Measurements from ENCODE around the gene RBM17. TPM values are rescaled to one million over a fixed set of nuclear protein-coding genes. Genes with fewer than 3 reads are reported as not detected.

RBM17 gene
- total and polyA plus RNA-seq, 2 of the 13 experiments (the other 11 are each of a cell fraction or from before 2014, with no cell fraction given), result 30.7 to 77.5 TPM

GRCh38 chr10:6123532-6123931, 34.7 kb downstream of the RBM17 start:
- ChIA-PET CTCF (ENCODE audit: low intra/inter-chr PET ratio, low total read pairs) (no interaction called here), POLR2A (no interaction called here)
- BruUV-seq (replicated peaks), result no TSS peak
- no peak overlapping the region for H3K4me3 ChIP-seq (replicated peaks in 1 of 3; ENCODE audit: insufficient read depth in 1 of 3, low read depth in 2 of 3, low read length in 3 of 3)
- no peaks in the 10 kb centered on the region for H3K79me2 ChIP-seq (ENCODE audit: insufficient read depth, low read length)
- H3K27ac ChIP-seq (ENCODE audit: extremely low read length, insufficient read depth, low read length), result no peak overlapping the region
- peaks cover 1 to 13% of the 10 kb centered on the region in 2 experiments; a peak in 2 of 5 replicates for H3K27me3 ChIP-seq (ENCODE audit: control insufficient read depth in 1 of 2, insufficient read depth in 2 of 2, low read length in 2 of 2)
- intact Hi-C loops (cut with micrococcal nuclease; ENCODE audit: unreplicated experiment), result no loop called here
- ATAC-seq, result no peak
- 79% methylated on average over 5 of the region's 5 CpGs for WGBS (ENCODE audit: low lambda C conversion rate)
- no peaks in the 10 kb centered on the region for H3K36me3 ChIP-seq (replicated peaks in 1 of 2; ENCODE audit: control insufficient read depth in 1 of 2, insufficient read depth in 2 of 2, low read length in 2 of 2)
- TF ChIP-seq AGO2 (optimal IDR thresholded peaks at IDR 0.05; ENCODE audit: low read depth, low read length), result no peak
- no peak for TF ChIP-seq ZBTB39 (CRISPR knock-in tag; IDR thresholded peaks at IDR 0.05)
- no peak for TF ChIP-seq POLR2G (IDR thresholded peaks at IDR 0.05; ENCODE audit: low read depth, low read length)
- no peak for TF ChIP-seq NONO (IDR thresholded peaks at IDR 0.05)
- no peak for TF ChIP-seq NONO (CRISPR knock-in tag; conservative IDR thresholded peaks at IDR 0.05)
- no peak for TF ChIP-seq ZNF710 (CRISPR knock-in tag; IDR thresholded peaks at IDR 0.05; ENCODE audit: borderline replicate concordance)
- TF ChIP-seq REXO4 (CRISPR knock-in tag; IDR thresholded peaks at IDR 0.05; ENCODE audit: borderline replicate concordance), result no peak
- TF ChIP-seq FLYWCH1 (CRISPR knock-in tag; IDR thresholded peaks at IDR 0.05), result no peak
- TF ChIP-seq PRPF4 (IDR thresholded peaks at IDR 0.05; ENCODE audit: low read depth, low read length, poor library complexity, severe bottlenecking), result no peak
- no peak for TF ChIP-seq SOX6 (IDR thresholded peaks at IDR 0.05)
- TF ChIP-seq SOX6 (CRISPR knock-in tag; IDR thresholded peaks at IDR 0.05), result no peak
- no peak for TF ChIP-seq TEAD2 (CRISPR knock-in tag; IDR thresholded peaks at IDR 0.05)
- no peak for TF ChIP-seq DDIT3 (CRISPR knock-in tag; IDR thresholded peaks at IDR 0.05)
- H2AFZ ChIP-seq (ENCODE audit: low read length), result no peak overlapping the region
- no peak for FAIRE-seq
- DNase-seq (ENCODE audit: low spot score), result no peak
- no peaks in the 10 kb centered on the region for H4K20me1 ChIP-seq (ENCODE audit: insufficient read depth, low read length)
- H3K4me1 ChIP-seq (ENCODE audit: insufficient read depth, low read length), result peaks cover 13% of the 10 kb centered on the region
- in situ Hi-C loops (cut with HindIII; ENCODE audit: extremely low pct_ligation_motif_present, low pct_unique_long_range_greater_than_20kb), result no loop called here
- H3K9me3 ChIP-seq (ENCODE audit: low read length), result no peaks in the 10 kb centered on the region
- no peak overlapping the region for H3K9ac ChIP-seq (ENCODE audit: insufficient read depth, low read depth, low read length)
- no peak overlapping the region for H3K4me2 ChIP-seq (ENCODE audit: low read depth, low read length)

Measured in HepG2 (cell line).